Coronary artery (tissue), 2 donors: ENCODE data around the gene CD79A.

Experiments
- DNase-seq: peaks from one replicate; pipeline ENCODE4 v3.0.0-alpha.2; 2017; ENCODE audit warnings: low spot score
- H3K27ac ChIP-seq, 2 donors: fragments of 200-600 bp; sonication (generic); one replicate each; pipeline ENCODE4 v1.5.1; 2016 to 2019
- H3K4me3 ChIP-seq: fragments of 200-600 bp; sonication (generic); 2 replicates; pipeline ENCODE4 v1.5.1; 2016; ENCODE audit warnings: mild to moderate bottlenecking, moderate library complexity
- CTCF ChIP-seq: fragments of 200-600 bp; sonication (generic); IDR thresholded peaks from one replicate; pipeline ENCODE4 v1.5.1; 2019; ENCODE audit warnings: antibody characterized with exemption

CD79A gene

GRCh38 chr19:41853768-41854167 lies 23.3 kb upstream of the CD79A start:
- DNase-seq: no peak
- Histone ChIP-seq H3K4me3 (no peak overlapping the region), H3K27ac (no peak overlapping the region)
- TF ChIP-seq CTCF: no peak

GRCh38 chr19:41859213-41859617 lies 17.9 kb upstream of the CD79A start:
- peak overlapping the region; percentile 99 for H3K4me3 ChIP-seq
- no peak for TF ChIP-seq CTCF
- H3K27ac ChIP-seq: peak overlapping the region; percentile 71 to 99
- no peak for DNase-seq

- peak; percentile 56 for TF ChIP-seq CTCF
- DNase-seq: peak; percentile 99
- H3K27ac ChIP-seq: peak within 1 kb of the TSS; percentile 71 to 99
- peak within 1 kb of the TSS; percentile 99 for H3K4me3 ChIP-seq
Observed at GRCh38 chr19:41859618-41860418, 17.3 kb upstream of the CD79A start, which contains the start of gene RPS19. TSS of gene RPS19 (plus strand) at chr19:41860255. CDS start at chr19:41860775, 520 bp downstream.

- peak; percentile 83 for DNase-seq
- H3K4me3 ChIP-seq: peak overlapping the region; percentile 99
- H3K27ac ChIP-seq: peak overlapping the region; percentile 71 to 99
- no peak for TF ChIP-seq CTCF
Observed at GRCh38 chr19:41860419-41861115, 16.5 kb upstream of the CD79A start.

GRCh38 chr19:41861116-41861768 lies 15.8 kb upstream of the CD79A start:
- Histone ChIP-seq H3K27ac (peak overlapping the region in 1 of 2 donors; percentile 99), H3K4me3 (peak overlapping the region; percentile 99)
- DNase-seq: no peak
- TF ChIP-seq CTCF: no peak

GRCh38 chr19:41861846-41862245 lies 15.2 kb upstream of the CD79A start:
- Histone ChIP-seq H3K4me3 (peak overlapping the region; percentile 99), H3K27ac (no peak overlapping the region)
- no peak for DNase-seq
- TF ChIP-seq CTCF: no peak
